Retinal pigment epithelial cell (primary cell): ENCODE data around the gene PPP1R7.
A peak's percentile ranks its signal among the peaks of the same experiment; 100 is the strongest.

Experiments
- DNase-seq: peaks from one replicate; pipeline ENCODE4 v3.0.0-alpha.2; 2010; ENCODE audit warnings: low read depth
- H3K4me3 ChIP-seq: 2 replicates; pipeline ENCODE4 v1.5.1; 2011; ENCODE audit warnings: mild to moderate bottlenecking, low read length, control low read depth, moderate library complexity
- CTCF ChIP-seq: conservative IDR thresholded peaks from 2 replicates; pipeline ENCODE4 v1.5.1; 2011; ENCODE audit warnings: low read depth, low read length, control low read depth, inconsistent platforms

Gene PPP1R7

DNA sequence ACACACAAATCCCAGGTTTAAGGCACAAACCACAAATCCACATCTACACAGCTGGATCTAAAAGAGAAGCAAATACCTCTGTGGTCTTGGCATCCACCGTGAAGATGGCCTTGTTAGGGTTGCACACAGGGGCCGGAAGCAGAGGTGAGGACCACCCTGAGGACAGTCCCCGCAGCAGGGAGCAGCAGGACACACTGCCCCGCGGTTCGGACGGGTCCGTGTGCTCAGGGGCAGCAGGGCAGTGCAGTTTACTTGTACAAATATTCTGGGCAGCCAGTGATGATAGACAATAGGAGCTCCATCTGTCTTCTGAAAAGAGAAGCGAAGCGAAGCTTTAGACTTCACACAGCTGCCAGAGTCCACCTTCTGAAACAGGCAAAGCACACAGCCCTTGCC is 9.8 kb upstream of the PPP1R7 start:
- no peak for TF ChIP-seq CTCF
- no peak overlapping the region for H3K4me3 ChIP-seq
- no peak for DNase-seq

DNA sequence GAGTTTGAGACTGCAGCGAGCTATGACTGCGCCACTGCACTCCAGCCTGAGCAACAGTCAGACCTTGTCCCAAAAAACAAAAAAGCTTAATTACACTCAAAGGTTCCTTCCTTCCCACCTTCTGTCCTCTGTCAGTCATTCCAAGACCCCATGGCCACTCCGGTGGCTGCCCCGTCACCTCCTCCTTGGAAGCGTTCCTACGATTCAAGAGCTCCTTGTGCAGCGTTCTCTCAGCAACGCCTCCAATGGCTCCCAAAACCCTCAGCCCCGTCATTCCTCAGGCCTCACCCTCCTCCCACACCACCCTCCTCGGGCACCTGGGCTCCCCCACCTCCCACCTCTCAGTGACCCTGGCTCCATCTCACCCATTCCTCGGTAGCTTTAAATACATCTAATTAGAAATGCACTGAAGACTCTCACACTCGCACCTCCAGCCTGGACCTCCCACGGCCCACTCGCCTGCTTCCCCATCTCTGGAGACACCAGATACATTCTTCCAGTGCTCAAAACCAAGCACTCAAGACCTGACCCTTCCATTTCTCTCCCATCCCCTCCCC is 9.0 kb upstream of the PPP1R7 start:
- H3K4me3 ChIP-seq: no peak overlapping the region
- no peak for TF ChIP-seq CTCF
- DNase-seq: no peak

DNA sequence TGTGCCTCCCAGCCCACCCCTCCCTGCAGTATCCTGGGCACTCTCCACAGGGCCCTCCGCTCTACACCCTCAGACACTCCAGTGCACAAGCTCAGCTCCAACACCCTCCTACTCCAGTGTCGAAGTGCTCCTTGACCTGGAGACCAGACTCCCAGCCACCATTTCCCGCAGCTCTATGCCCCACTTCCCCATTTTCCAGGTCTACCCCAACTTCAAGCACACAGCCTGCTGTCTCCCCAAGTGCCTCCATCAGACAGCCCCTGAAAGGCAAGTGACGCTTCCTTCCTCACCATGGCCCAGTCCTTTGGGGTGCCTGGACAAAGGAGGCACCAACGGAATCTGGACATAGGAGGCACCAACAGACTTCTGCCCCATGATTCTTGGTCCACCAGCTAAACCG is 8.2 kb upstream of the PPP1R7 start:
- TF ChIP-seq CTCF: no peak
- no peak overlapping the region for H3K4me3 ChIP-seq
- no peak for DNase-seq

- DNase-seq: no peak
- TF ChIP-seq CTCF: no peak
Measured at GRCh38 chr2:241142593-241142992, 7.7 kb upstream of the PPP1R7 start.

GRCh38 chr2:241146286-241146685 is 4.0 kb upstream of the PPP1R7 start:
- no peak overlapping the region for H3K4me3 ChIP-seq
- no peak for TF ChIP-seq CTCF
- no peak for DNase-seq

More at GRCh38 chr2:241142593-241142992, 7.7 kb upstream of the PPP1R7 start:
- H3K4me3 ChIP-seq: no peak overlapping the region

DNA sequence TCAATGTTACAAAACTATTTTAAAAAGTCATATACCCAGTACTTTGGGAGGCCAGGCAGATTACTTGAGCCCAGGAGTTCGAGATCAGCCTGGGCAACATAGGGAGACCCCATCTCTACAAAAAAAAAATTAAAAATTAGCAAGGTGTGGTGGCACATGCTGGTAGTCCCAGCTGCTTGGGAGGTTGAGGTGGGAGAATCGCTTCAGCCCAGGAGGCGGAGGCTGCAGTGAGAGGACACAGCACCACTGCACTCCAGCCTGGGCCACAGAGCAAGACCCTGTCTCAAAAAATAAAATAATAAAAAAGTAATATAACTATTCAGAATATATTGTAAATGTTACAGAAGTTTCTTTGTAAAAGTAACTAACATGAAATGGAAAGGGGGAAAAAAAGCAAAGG is 2.9 kb upstream of the PPP1R7 start:
- no peak for DNase-seq
- TF ChIP-seq CTCF: no peak
- no peak overlapping the region for H3K4me3 ChIP-seq

DNA sequence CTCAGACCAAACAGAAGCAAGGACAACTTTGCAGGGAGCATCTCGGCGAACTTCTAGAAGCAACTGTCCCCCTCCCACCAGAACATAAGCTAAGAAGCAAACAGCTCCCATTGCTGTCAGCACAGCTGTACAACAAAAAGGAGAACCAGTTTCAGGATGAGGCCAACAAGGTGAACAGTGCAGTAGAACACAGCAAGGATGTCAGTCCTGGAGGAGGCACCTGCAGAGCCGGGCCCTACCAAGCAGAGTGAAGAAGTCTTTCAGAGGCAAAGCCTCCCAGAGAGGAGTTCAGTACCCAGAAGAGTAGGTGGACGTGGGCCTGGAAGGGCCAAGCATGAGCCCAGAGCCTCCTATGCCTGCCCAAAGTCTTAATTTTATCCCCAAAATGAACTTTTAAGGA is 2.0 kb upstream of the PPP1R7 start:
- no peak for DNase-seq
- TF ChIP-seq CTCF: no peak
- peak overlapping the region; percentile 64 for H3K4me3 ChIP-seq
